PFSK-1 (cell line): Measurements from ENCODE around the gene PTPN11.

Source experiments
- POLR2AphosphoS5 ChIP-seq: IDR thresholded peaks from 2 replicates; pipeline ENCODE4 v1.6.1; 2012; ENCODE audit warnings: low read depth, mild to moderate bottlenecking, control low read depth, low read length, moderate library complexity
- REST ChIP-seq, 2 experiments: IDR thresholded peaks; 2 replicates each; pipeline versions ENCODE4 v1.6.1 to v1.8.0; 2011 to 2012; ENCODE audit warnings: low read depth in 2 of 2, low read length in 2 of 2, control low read depth in 1 of 2, inconsistent platforms in 1 of 2, mild to moderate bottlenecking in 1 of 2, moderate library complexity in 1 of 2; ENCODE audit not compliant: insufficient read depth in 1 of 2

- no peak for TF ChIP-seq REST (IDR thresholded peaks at IDR 0.05; ENCODE audit: insufficient read depth in 1 of 2, low read depth in 2 of 2, low read length in 2 of 2)
- TF ChIP-seq POLR2AphosphoS5, result no peak
These were observed 127.6 kb downstream of the PTPN11 start for GRCh38 chr12:112546339-112546738.
